Glomerular endothelial cell (primary cell): ENCODE data around the gene ARHGAP26. TPM values are rescaled to one million over a fixed set of nuclear protein-coding genes. Genes with fewer than 3 reads are reported as not detected.

Experiments
- DNase-seq: peaks from one replicate; pipeline ENCODE4 v3.0.0-alpha.2; 2011; ENCODE audit warnings: low read depth, low spot score; ENCODE audit errors: extremely low read depth
- total RNA-seq: library from RNA; depleted of rRNA; stranded (reverse); fragments of >200 nt; gene quantifications from 2 replicates; pipeline ENCODE4 v1.2.3, GENCODE V29; 2015

The ARHGAP26 gene
- total RNA-seq, 1 donor from 2014 or later = 33.1 TPM

- no peak for DNase-seq
Observed at GRCh38 chr5:143268388-143268787, 498.2 kb downstream of the ARHGAP26 start.

DNA sequence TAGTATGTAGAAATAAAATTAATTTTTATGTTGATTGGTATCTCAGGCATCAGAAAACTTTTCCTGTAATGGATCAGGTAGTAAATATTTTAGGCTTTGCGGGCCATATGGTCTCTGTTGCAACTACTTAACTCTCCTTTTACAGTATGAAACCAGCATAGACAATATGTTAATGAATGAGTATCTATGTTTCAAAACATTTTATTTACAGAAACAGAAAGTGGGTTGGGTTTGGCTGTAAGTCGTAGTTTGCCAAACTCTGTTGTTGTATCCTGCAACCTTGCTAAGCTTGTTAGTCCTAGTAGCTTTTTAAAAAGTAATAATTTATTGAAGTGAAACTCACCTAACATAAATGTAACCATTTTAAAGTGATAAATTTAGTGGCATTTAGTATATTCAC is 501.3 kb downstream of the ARHGAP26 start:
- DNase-seq = no peak

GRCh38 chr5:143274952-143275351 is 504.8 kb downstream of the ARHGAP26 start:
- DNase-seq = no peak

DNA sequence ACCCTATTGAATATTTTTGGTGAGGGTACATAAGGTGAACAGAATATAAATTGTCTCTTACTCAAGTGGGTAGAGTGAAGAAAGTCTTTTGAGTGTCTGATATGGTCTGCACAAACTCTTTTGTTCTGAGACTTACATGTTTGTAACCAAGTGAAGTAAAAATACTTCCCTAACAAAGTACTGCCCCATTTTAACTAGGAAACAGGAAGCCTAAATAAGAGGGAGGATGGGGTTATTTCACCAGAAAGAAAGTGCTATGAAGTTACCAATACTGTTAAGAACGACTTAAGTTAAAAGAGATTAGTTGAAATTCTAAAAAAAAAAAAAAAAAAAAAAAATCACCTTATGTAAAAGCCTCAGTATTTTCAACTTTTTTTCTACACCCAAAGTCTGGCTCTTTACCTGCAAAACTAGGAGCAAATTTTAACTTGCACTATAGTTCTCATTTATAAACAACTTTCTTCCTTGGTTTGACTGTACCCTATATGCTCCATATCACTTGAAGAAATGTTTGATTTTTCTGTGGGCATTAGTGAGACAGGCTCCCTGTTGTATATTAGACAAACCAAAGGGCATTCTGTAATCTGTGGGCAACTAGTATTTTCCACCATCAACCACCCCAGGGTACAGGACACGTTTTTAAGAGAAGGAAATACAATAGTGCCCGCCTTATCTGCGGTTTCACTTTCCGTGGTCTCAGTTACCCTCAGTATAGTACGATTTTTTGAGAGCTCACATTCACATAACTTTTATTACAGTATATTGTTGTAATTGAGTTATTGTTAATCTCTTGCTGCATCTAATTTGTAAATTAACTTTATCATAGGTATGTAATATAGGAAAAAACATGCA is 505.6 kb downstream of the ARHGAP26 start:
- no peak for DNase-seq

DNA sequence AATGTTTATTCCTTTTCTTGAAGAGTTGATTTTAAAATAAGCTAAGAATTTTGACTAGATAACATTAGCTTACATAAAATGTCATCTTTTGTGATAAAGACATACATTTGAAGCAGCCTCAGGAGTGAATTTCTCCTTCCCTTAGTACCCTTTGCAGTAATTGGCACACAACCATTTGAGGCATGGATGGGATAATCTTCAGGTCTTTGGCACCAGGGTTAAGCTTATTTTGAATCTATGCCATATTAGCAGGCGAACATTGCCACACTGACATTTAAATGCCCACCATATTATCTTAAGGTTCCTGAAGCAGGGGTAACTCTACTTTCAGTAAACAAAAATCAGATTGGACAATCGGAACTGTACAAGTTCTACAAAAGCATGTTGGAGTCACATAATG is 507.4 kb downstream of the ARHGAP26 start:
- no peak for DNase-seq

Other genes with a start within 250 kb of the ARHGAP26 start
- gene FGF1, start 84.3 kb upstream of the ARHGAP26 start, total RNA-seq = 0.82 and 1.5 TPM in 2 replicates